Erythroblast (primary cell): ENCODE measurements around the gene TCAP.

Source experiments
- DNase-seq, 2 experiments: peaks; one replicate each; lab custom pipeline; 2025; lab: John Stamatoyannopoulos, UW
- GATA1 ChIP-seq: IDR thresholded peaks from 2 replicates; pipeline ENCODE4 v1.6.1; 2011; ENCODE audit warnings: low read depth, mild to moderate bottlenecking, control low read depth, low read length, moderate library complexity
- POLR2A ChIP-seq: IDR thresholded peaks from 2 replicates; pipeline ENCODE4 v1.6.1; 2011; ENCODE audit warnings: mild to moderate bottlenecking, low read length

TCAP gene

GRCh38 chr17:39662551-39663339 lies 2.4 kb upstream of the TCAP start:
- DNase-seq = peak in 1 of 2 experiments; percentile 19
- TF ChIP-seq POLR2A = no peak

GRCh38 chr17:39663340-39663687 lies 1.8 kb upstream of the TCAP start:
- TF ChIP-seq GATA1 (no peak), POLR2A (no peak)
- DNase-seq = no peak

GRCh38 chr17:39663688-39664580 lies 1.2 kb upstream of the TCAP start:
- DNase-seq = peak; percentile 51 to 53
- TF ChIP-seq POLR2A (no peak), GATA1 (no peak)

GRCh38 chr17:39665642-39666224 lies 584 bp downstream of the TCAP start:
- peak in 1 of 2 experiments; percentile 22 for DNase-seq
- TF ChIP-seq GATA1 (no peak), POLR2A (no peak)

GRCh38 chr17:39666231-39666600 lies 1.1 kb downstream of the TCAP start:
- DNase-seq = no peak
- no peak for TF ChIP-seq GATA1
- no peak for TF ChIP-seq POLR2A

GRCh38 chr17:39666601-39667261 lies 1.6 kb downstream of the TCAP start:
- TF ChIP-seq GATA1 (no peak), POLR2A (no peak)
- peak; percentile 51 to 58 for DNase-seq

GRCh38 chr17:39667262-39667944 lies 2.3 kb downstream of the TCAP start:
- peak; percentile 86 to 91 for DNase-seq

GRCh38 chr17:39667945-39668924 lies 3.1 kb downstream of the TCAP start, which contains the start of gene PNMT:
Gene PNMT (plus strand): TSS chr17:39668453. CDS start chr17:39668476, 23 bp downstream.
- TF ChIP-seq POLR2A = peak; percentile 30
- no peak for TF ChIP-seq GATA1
- peak; percentile 87 to 89 for DNase-seq

More at GRCh38 chr17:39667262-39667944, 2.3 kb downstream of the TCAP start:
- TF ChIP-seq GATA1 (peak; percentile 44), POLR2A (peak; percentile 31)

GRCh38 chr17:39669897-39670735 lies 5.0 kb downstream of the TCAP start:
- DNase-seq = no peak
- TF ChIP-seq GATA1 = no peak
- no peak for TF ChIP-seq POLR2A

- DNase-seq = no peak
- TF ChIP-seq POLR2A (no peak), GATA1 (no peak)
Measured at GRCh38 chr17:39670746-39671145, 5.6 kb downstream of the TCAP start.
